ENCODE results near the gene BATF2.

Gene BATF2

DNA sequence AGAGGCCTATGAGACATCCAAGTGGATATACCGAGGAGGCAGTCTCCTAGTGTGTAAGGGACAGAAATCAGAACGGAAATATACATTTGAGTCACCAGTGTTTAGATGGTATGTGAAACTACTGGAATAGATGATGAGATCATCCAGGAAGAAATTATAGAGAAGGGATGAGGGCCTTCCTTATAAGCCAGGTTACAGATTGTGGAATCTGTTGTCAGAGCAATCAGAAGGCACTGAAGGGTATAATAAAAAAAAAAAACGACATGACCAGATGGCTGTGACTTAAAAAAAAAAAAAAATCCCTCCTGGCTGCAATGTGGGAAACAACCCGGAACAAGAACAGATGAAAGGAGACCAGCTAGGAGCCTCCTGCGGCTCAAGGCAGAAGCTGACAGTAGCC lies 27.6 kb downstream of the BATF2 start:
- no peak for DNase-seq (ENCODE audit: low read depth)

DNA sequence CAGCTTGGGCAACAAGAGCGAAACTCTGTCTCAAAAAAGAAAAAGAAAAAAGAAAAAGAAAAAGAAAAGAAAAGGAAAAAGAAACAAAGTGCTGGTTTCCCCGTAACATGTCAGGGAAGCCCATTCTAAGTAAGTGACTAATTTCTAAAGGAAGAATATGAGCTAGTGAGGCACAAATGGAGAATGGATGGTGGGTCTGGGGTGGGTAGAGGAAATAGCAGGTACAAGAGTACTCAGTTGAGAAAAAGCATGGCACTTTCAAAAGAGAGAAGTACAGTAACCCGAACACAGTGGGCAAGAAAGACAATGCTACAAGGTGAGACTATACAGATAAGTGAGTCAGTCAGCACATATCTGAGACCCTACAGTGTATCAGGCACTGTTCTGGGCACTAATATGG lies 29.4 kb downstream of the BATF2 start:
- DNase-seq (ENCODE audit: low read depth): no peak

DNA sequence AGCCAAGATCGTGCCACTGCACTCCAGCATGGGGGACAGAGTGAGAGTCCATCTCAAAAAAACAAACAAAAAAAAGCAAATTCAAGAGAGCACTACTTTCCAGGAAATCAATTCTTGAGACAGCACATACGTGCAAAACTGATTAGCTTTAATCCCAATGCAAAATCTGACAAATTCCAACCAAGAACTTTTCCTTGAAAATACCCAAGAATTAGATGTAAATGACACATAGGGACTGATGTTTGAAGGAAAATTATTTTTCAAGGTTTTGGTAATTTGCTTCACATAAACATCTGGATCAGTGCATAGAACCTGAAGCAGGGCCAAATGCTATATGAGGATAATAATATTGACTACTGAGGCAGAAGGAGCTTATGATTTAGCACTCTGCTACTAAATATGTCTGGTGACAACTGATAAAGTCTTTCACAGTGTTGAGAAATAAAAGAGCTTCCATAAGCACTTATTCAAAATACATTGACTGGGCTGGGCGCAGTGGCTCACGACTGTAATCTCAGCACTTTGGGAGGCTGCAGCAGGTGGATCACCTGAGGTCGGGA lies 33.6 kb downstream of the BATF2 start:
- no peak for DNase-seq (ENCODE audit: low read depth)

DNA sequence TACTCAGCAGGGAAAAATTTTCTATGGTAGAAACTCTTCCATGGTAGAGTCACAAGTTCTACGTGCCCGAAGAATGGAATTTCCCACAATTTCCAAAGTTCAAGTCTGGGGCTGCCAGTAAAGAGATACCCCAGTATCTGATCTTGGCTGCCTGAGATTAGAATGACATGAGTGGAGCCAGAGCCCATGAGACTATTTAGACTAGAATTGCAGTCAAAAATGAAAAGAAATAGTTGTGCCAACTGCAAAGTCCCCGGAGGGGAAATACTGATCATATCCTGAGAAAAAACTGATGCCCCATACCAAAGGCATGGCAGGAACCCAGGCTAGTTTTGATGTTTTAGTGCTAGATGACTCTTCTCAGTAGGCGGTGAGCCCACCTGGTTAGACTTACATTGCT lies 36.1 kb downstream of the BATF2 start:
- DNase-seq (ENCODE audit: low read depth): no peak

DNA sequence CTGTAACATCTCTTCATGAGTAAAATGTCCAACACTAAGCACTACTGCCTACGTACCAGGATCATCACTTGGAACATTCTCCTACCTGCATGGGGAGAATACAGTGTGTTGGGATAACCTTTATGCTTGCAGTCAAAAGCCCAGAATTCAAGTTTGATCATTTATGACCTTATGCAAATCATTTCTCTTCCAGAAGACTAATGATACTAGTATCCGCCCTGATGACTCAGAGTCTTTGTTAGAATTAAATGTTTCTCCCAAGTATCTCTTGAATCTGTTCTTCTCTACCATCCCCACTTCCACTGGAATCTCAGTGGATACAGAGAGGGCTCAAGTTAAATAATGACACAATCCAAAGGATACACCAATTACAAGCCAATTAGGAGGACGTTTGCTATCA lies 37.3 kb downstream of the BATF2 start:
- no peak for DNase-seq (ENCODE audit: low read depth)

DNA sequence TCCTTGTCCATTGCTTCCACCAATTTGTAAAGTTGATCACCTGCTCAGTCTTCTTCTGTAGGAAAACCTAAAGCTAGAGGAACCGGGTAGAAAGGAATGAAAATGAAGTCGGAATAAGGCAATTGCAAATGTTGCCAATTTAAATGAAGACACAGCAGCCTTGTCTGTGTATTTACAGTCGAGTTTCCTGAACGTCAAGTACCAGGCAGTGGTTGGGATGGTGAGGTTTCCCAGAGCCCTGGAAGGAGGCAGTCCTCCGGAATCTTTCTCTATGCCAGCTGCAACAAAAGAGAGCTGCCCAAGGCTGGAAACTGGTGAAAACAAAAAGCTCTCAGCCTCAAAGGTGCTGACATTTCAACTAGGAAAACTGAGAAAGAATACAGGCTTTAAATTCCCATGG lies 42.6 kb downstream of the BATF2 start:
- no peak for DNase-seq (ENCODE audit: low read depth)

DNA sequence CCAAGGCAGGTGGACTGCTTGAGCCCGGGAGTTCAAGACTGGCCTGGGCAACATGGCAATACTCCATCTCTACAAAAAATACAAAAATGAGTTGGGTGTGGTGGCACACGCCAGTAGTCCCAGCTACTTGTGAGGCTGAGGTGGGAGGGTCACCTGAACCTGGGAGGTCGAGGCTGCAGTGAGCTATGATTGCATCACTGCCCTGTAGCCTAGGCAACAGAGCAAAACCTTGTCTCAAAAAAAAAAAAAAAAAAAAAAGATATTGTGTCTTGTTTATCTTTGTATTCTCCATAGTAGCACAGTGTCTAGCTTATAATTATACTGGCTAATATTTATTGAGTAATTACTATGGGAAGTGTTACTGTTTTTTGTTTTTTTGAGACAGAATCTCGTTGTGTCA lies 45.2 kb downstream of the BATF2 start:
- DNase-seq (ENCODE audit: low read depth): no peak

DNA sequence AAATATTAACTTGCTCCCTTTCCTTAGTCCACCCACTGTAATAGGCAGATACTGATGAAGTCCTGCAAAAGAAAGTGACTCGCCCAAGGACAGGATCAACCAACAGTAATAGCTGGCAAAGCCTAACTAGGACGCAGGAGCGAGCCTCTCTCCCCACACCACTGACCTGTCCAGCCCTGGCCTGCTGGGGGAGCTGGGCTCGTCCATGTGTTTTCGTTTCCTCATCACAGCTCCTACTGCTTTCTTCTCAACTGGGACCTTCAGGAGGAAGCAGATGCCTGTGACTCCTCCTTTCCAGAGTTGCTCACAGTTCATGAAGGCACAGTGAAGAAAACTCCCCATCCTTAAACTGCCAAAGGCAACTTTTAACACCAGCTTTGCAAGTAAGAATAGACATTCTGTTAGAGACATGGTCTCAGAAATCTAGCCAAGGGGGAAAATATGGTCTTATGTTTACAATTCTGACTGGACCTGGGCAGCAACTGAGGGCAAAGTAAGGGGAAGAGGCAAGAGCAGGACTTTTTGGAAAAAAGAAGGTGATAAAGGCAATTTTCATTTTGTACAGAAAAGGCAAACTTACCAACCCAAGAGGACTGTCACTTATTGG lies 49.5 kb downstream of the BATF2 start:
- no peak for DNase-seq (ENCODE audit: low read depth)
